T-cell (primary cell): ENCODE measurements around the gene LAMA3. TPM values are rescaled to one million over a fixed set of nuclear protein-coding genes. Genes with fewer than 3 reads are reported as not detected.

ENCODE experiments used
- ATAC-seq, 4 experiments: fragments of 200-7000 bp in 3 of 4; fragments of 150-1000 bp in 1 of 4; cut with Tn5 transposase; replicated peaks in 1 of 4; 1 replicate in 3 of 4; 2 replicates in 1 of 4; pipeline ENCODE4 v1.10.0; 2021; ENCODE audit warnings: moderate library complexity in 3 of 4, mild to moderate bottlenecking in 2 of 4, moderate number of reproducible peaks in 1 of 4
- CTCF ChIA-PET, 2 donors: fragments of 300-600 bp; sonication (Branson Sonifier 250); formaldehyde crosslinking; loops; one replicate each; lab custom pipeline; 2022; ENCODE audit warnings: antibody characterized with exemption in 2 of 2; lab: Charles Lee
- POLR2A ChIA-PET, 2 donors: fragments of 300-600 bp; sonication (Branson Sonifier 250); formaldehyde crosslinking; loops; one replicate each; lab custom pipeline; 2022; ENCODE audit warnings: antibody characterized with exemption in 2 of 2; lab: Charles Lee
- DNase-seq, 35 experiments: peaks; one replicate each; pipeline versions ENCODE4 v3.0.0 to v3.0.0-alpha.2; 2013 to 2023
- H3K27ac ChIP-seq: one replicate; pipeline ENCODE4 v1.5.1; 2013; ENCODE audit warnings: low read length
- H3K27me3 ChIP-seq, 2 experiments: replicated peaks in 1 of 2; 1 replicate in 1 of 2; 2 replicates in 1 of 2; pipeline versions ENCODE4 v1.6.1 to v1.7.0; 2013; ENCODE audit warnings: low read length in 1 of 2, mixed read lengths in 1 of 2; ENCODE audit not compliant: control insufficient read depth in 2 of 2, insufficient read depth in 2 of 2; ENCODE audit errors: extremely low read depth in 1 of 2
- H3K36me3 ChIP-seq, 2 donors: 1 replicate in 1 of 2; 2 replicates in 1 of 2; pipeline versions ENCODE4 v1.6.1 to v1.7.0; 2013; ENCODE audit warnings: low read length in 1 of 2; ENCODE audit not compliant: control insufficient read depth in 2 of 2, insufficient read depth in 1 of 2; ENCODE audit errors: extremely low read depth in 1 of 2
- H3K4me1 ChIP-seq, 2 experiments: 1 replicate in 1 of 2; 2 replicates in 1 of 2; pipeline versions ENCODE4 v1.6.1 to v1.7.0; 2013; ENCODE audit warnings: low read length in 2 of 2, mixed read lengths in 1 of 2; ENCODE audit not compliant: insufficient read depth in 2 of 2, control insufficient read depth in 1 of 2; ENCODE audit errors: extremely low read depth in 1 of 2
- H3K4me3 ChIP-seq, 2 donors: 1 replicate in 1 of 2; 2 replicates in 1 of 2; pipeline versions ENCODE4 v1.5.1 to v1.7.0; 2013; ENCODE audit warnings: mild to moderate bottlenecking in 2 of 2, low read length in 1 of 2, moderate library complexity in 1 of 2; ENCODE audit not compliant: control insufficient read depth in 1 of 2; ENCODE audit errors: extremely low read depth in 1 of 2
- H3K9me3 ChIP-seq: 2 replicates; pipeline ENCODE4 v1.7.0; 2013
- H3K27ac Mint-ChIP-seq, 2 donors: one replicate each; pipeline ENCODE4 v1.8.0; 2020 to 2021; ENCODE audit warnings: mild to moderate bottlenecking in 2 of 2, mixed read lengths in 2 of 2
- H3K27me3 Mint-ChIP-seq, 2 donors: one replicate each; pipeline ENCODE4 v1.8.0; 2021 to 2022; ENCODE audit warnings: mixed read lengths in 2 of 2
- H3K36me3 Mint-ChIP-seq: one replicate; pipeline ENCODE4 v1.8.0; 2021; ENCODE audit warnings: mixed read lengths
- H3K4me1 Mint-ChIP-seq, 3 donors: one replicate each; pipeline ENCODE4 v1.8.0; 2020 to 2022; ENCODE audit warnings: mixed read lengths in 3 of 3, mild to moderate bottlenecking in 1 of 3
- H3K4me3 Mint-ChIP-seq, 3 donors: one replicate each; pipeline ENCODE4 v1.8.0; 2020 to 2022; ENCODE audit warnings: mild to moderate bottlenecking in 3 of 3, mixed read lengths in 3 of 3, moderate library complexity in 3 of 3
- H3K9me3 Mint-ChIP-seq, 3 donors: one replicate each; pipeline ENCODE4 v1.8.0; 2020 to 2022; ENCODE audit warnings: mixed read lengths in 3 of 3
- WGBS: methylation state at CpG from one replicate; pipeline ENCODE4 v1.1.5; 2013; ENCODE audit warnings: missing lambda C conversion rate; ENCODE audit not compliant: insufficient coverage; 5-methylcytosine and 5-hydroxymethylcytosine counted together
- total RNA-seq, 35 experiments: library from RNA in 6 of 35; stranded (reverse) in 6 of 35; fragments of 120-200 nt in 1 of 35; gene quantifications; one replicate each; pipeline versions ENCODE4 v1.2.1 to v1.2.4 and lab custom pipeline; 2013 to 2026

Gene LAMA3
- total RNA-seq, 5 donors from 2014 or later (not counting 1 experiment from before 2014, with no cell fraction given) = 0.20 to 0.44 (median 0.26) TPM; not detected in 2

- POLR2A ChIA-PET = no interaction called here
- Mint-ChIP-seq H3K9me3 (no peaks in the 10 kb centered on the region), H3K4me1 (peaks cover 0 to 10% (median 4%) of the 10 kb centered on the region in 3 donors), H3K4me3 (no peak overlapping the region), H3K36me3 (no peaks in the 10 kb centered on the region), H3K27me3 (no peaks in the 10 kb centered on the region), H3K27ac (no peak overlapping the region)
- no peaks in the 10 kb centered on the region for H3K9me3 ChIP-seq
- CTCF ChIA-PET = no interaction called here
- ATAC-seq (no peak), DNase-seq (no peak)
- H3K27ac ChIP-seq = no peak overlapping the region
- H3K4me3 ChIP-seq = no peak overlapping the region
- no peaks in the 10 kb centered on the region for H3K4me1 ChIP-seq
- H3K27me3 ChIP-seq = peaks cover 0 to 3% of the 10 kb centered on the region in 2 experiments
- WGBS = 97% methylated on average over 11 of the region's 14 CpGs
- H3K36me3 ChIP-seq = no peaks in the 10 kb centered on the region
These were observed 153.1 kb downstream of the LAMA3 start for GRCh38 chr18:23842305-23842704.

DNA sequence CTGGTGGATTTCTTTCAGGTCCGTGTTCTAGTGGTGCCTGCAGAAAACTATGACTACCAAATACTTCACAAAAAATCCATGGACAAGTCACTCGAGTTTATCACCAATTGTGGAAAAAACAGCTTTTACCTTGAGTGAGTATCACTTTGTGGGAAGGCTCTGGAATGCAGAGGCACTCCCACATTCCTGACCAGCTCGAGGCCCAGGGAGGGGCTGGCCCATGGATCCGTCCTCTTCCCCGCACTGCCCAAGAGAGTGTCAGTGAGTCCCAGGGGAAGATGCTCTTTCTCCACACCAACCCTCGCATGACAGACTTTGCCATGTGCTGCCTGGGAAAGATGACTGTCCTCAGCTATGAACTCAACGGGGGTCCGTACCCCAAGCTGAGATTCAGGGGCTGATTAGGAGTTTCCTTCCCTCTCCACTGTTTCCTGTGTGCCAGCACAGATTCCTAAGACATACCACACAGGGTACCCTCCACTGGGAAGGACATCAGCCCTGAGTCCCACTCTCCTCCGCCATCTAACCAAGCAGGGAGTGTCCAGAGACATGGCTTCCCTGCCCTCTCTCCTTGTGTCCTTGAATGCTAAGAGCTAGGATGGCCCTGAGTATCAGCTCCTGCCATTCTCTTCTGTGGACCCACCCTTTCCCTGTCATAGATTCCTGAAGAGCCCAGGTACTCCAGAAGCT, 155.9 kb downstream of the LAMA3 start:
- no peak overlapping the region for H3K27ac Mint-ChIP-seq

GRCh38 chr18:23845988-23846630, 156.9 kb downstream of the LAMA3 start:
- H3K27ac ChIP-seq = no peak overlapping the region
- no peaks in the 10 kb centered on the region for H3K9me3 ChIP-seq
- WGBS = 97% methylated on average over 12 of the region's 15 CpGs
- ChIA-PET POLR2A (no interaction called here), CTCF (interaction anchor here in 1 of 2 donors (0.5 kb wide), 1 partner anchor 273 kb away, joined by 4 read pairs; no protein-coding TSS in a partner anchor)
- no peaks in the 10 kb centered on the region for H3K36me3 ChIP-seq
- DNase-seq (no peak), ATAC-seq (no peak)
- Mint-ChIP-seq H3K27me3 (no peaks in the 10 kb centered on the region), H3K4me3 (no peak overlapping the region), H3K9me3 (no peaks in the 10 kb centered on the region), H3K4me1 (peaks cover 0 to 3% (median 0%) of the 10 kb centered on the region in 3 donors), H3K27ac (no peak overlapping the region), H3K36me3 (no peaks in the 10 kb centered on the region)
- no peak overlapping the region for H3K4me3 ChIP-seq
- H3K4me1 ChIP-seq = no peaks in the 10 kb centered on the region
- H3K27me3 ChIP-seq = peaks cover 0 to 7% of the 10 kb centered on the region in 2 experiments

More for the DNA sequence above, 155.9 kb downstream of the LAMA3 start:
- Histone ChIP-seq H3K27ac (no peak overlapping the region), H3K9me3 (no peaks in the 10 kb centered on the region), H3K27me3 (peaks cover 0 to 7% of the 10 kb centered on the region in 2 experiments), H3K36me3 (no peaks in the 10 kb centered on the region), H3K4me1 (no peaks in the 10 kb centered on the region), H3K4me3 (no peak overlapping the region)
- DNase-seq (no peak), ATAC-seq (no peak)
- CTCF ChIA-PET = no interaction called here
- no peaks in the 10 kb centered on the region for H3K27me3 Mint-ChIP-seq
- POLR2A ChIA-PET = no interaction called here
- WGBS = 88% methylated on average over 7 of the region's 9 CpGs
- H3K36me3 Mint-ChIP-seq = no peaks in the 10 kb centered on the region
- no peaks in the 10 kb centered on the region for H3K9me3 Mint-ChIP-seq
- no peak overlapping the region for H3K4me3 Mint-ChIP-seq
- H3K4me1 Mint-ChIP-seq = peaks cover 0 to 3% (median 0%) of the 10 kb centered on the region in 3 donors

GRCh38 chr18:23847321-23847986, 158.2 kb downstream of the LAMA3 start:
- H3K4me3 Mint-ChIP-seq = no peak overlapping the region
- Histone ChIP-seq H3K4me1 (peaks cover 0 to 5% of the 10 kb centered on the region in 2 experiments), H3K27me3 (peaks cover 0 to 7% of the 10 kb centered on the region in 2 experiments), H3K9me3 (no peaks in the 10 kb centered on the region), H3K4me3 (no peak overlapping the region), H3K36me3 (no peaks in the 10 kb centered on the region), H3K27ac (no peak overlapping the region)
- H3K27me3 Mint-ChIP-seq = no peaks in the 10 kb centered on the region
- POLR2A ChIA-PET = no interaction called here
- H3K36me3 Mint-ChIP-seq = no peaks in the 10 kb centered on the region
- DNase-seq (no peak), ATAC-seq (no peak)
- H3K9me3 Mint-ChIP-seq = no peaks in the 10 kb centered on the region
- H3K4me1 Mint-ChIP-seq = peaks cover 5 to 13% (median 11%) of the 10 kb centered on the region in 3 donors
- no peak overlapping the region for H3K27ac Mint-ChIP-seq
- CTCF ChIA-PET = interaction anchor here (0.6 kb wide), 2 partner anchors 69 to 361 kb away, joined by 3 to 4 read pairs; no protein-coding TSS in a partner anchor
- 93% methylated on average over 9 of the region's 19 CpGs for WGBS

DNA sequence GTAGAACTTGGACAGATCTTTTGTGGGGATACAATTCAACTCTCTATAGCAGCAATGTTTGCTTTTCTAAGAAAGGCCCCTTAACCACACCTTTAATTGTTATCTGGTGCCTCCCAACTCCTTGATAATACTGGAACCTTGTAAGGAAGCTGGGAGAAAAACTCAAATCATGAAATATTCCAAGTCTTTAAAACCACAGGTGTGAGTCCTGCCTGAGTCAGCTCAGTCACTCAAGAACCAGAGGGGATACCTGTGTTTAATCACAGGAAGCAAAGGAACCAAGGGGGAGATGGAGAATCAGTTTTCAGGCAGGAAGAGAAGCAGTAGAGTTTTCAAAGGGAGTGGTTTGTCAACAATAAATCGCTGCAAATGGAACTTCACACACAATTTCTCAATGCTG, 159.9 kb downstream of the LAMA3 start:
- peaks cover 10 to 19% (median 15%) of the 10 kb centered on the region in 3 donors for H3K4me1 Mint-ChIP-seq
- no peaks in the 10 kb centered on the region for H3K36me3 Mint-ChIP-seq
- Histone ChIP-seq H3K9me3 (no peaks in the 10 kb centered on the region), H3K27me3 (peaks cover 0 to 7% of the 10 kb centered on the region in 2 experiments), H3K4me1 (peaks cover 0 to 7% of the 10 kb centered on the region in 2 experiments), H3K4me3 (no peak overlapping the region), H3K27ac (no peak overlapping the region), H3K36me3 (no peaks in the 10 kb centered on the region)
- H3K4me3 Mint-ChIP-seq = no peak overlapping the region
- H3K9me3 Mint-ChIP-seq = no peaks in the 10 kb centered on the region
- POLR2A ChIA-PET = no interaction called here
- no peaks in the 10 kb centered on the region for H3K27me3 Mint-ChIP-seq
- WGBS = no CpG with 5 or more reads among the region's 1 CpG
- ATAC-seq = no peak
- no peak for DNase-seq
- no peak overlapping the region for H3K27ac Mint-ChIP-seq
- CTCF ChIA-PET = no interaction called here

- Histone ChIP-seq H3K9me3 (no peaks in the 10 kb centered on the region), H3K4me3 (no peak overlapping the region), H3K27ac (no peak overlapping the region), H3K4me1 (peaks cover 0 to 7% of the 10 kb centered on the region in 2 experiments), H3K27me3 (peaks cover 0 to 5% of the 10 kb centered on the region in 2 experiments), H3K36me3 (no peaks in the 10 kb centered on the region)
- DNase-seq = no peak
- ChIA-PET POLR2A (interaction anchor here in 1 of 2 donors (0.6 kb wide), 1 partner anchor 815 kb away, joined by 3 read pairs; no protein-coding TSS in a partner anchor), CTCF (interaction anchor here in 1 of 2 donors (0.6 kb wide), 1 partner anchor 37 kb away, joined by 9 read pairs; no protein-coding TSS in a partner anchor)
- Mint-ChIP-seq H3K4me1 (peaks cover 10 to 19% (median 15%) of the 10 kb centered on the region in 3 donors), H3K9me3 (no peaks in the 10 kb centered on the region), H3K27ac (no peak overlapping the region), H3K27me3 (no peaks in the 10 kb centered on the region), H3K36me3 (no peaks in the 10 kb centered on the region), H3K4me3 (no peak overlapping the region)
- no CpG with 5 or more reads among the region's 3 CpGs for WGBS
- ATAC-seq = no peak
These were observed 161.0 kb downstream of the LAMA3 start for GRCh38 chr18:23850215-23850614.
